Measurements from ENCODE around the gene LCN15.
"Not testable (repeated sequence)": the region's sequence is repeated elsewhere in the genome, so short reads cannot be mapped to it uniquely, and the experiment has no call there.

The LCN15 gene

GRCh38 chr9:136755302-136756133, 8.8 kb downstream of the LCN15 start:
- not testable (repeated sequence) for H3K36me3 ChIP-seq (ENCODE audit: control insufficient read depth, insufficient read depth, low read length); H3K27me3 ChIP-seq (replicated peaks; ENCODE audit: control insufficient read depth, insufficient read depth, low read length, poor library complexity, severe bottlenecking); DNase-seq; H3K4me1 ChIP-seq (ENCODE audit: control insufficient read depth, insufficient read depth, low read length, poor library complexity, severe bottlenecking); H3K4me3 ChIP-seq (ENCODE audit: insufficient read depth, low read depth, low read length, poor library complexity, severe bottlenecking); H3K9me3 ChIP-seq (ENCODE audit: control insufficient read depth, low read length); H3K27ac ChIP-seq (ENCODE audit: insufficient read depth, low read length, poor library complexity, severe bottlenecking)

DNA sequence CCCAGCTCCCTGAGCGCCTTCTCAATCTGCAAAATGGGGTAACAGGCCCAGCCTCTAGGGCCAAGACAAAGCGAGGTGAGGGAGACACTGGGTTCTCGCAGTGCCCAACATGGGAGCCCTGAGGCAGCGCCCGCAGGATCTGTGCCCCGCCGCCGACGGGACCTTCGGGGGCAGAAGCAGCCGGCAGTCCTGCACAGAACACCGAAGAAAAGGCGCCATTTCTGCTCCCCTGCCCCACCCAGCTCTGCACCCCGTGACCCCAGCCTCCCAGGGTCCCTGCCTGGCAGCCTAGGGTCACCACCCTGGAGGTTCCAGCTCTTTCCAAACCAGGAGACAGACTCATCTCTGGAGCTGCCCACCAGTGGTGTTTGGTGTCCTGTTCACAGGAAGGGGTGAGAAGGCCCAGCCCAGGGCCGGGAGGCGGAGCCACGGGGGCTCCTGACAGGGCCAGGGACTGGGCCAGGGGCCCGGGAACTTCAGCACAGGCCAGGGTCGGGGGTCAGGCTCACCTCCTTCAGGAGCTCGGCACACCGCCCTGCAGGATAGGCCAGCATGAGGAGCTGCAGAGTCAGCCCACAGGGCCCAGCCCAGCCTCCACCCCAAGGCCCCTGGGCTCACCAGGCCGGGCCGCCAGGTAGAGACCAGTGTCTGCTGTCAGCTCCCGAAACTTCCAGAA, 9.6 kb downstream of the LCN15 start:
- Histone ChIP-seq H3K36me3 (ENCODE audit: control insufficient read depth, insufficient read depth, low read length) (no peaks in the 10 kb centered on the region), H3K27me3 (replicated peaks; ENCODE audit: control insufficient read depth, insufficient read depth, low read length, poor library complexity, severe bottlenecking) (no peaks in the 10 kb centered on the region), H3K27ac (ENCODE audit: insufficient read depth, low read length, poor library complexity, severe bottlenecking) (no peak overlapping the region), H3K4me3 (ENCODE audit: insufficient read depth, low read depth, low read length, poor library complexity, severe bottlenecking) (no peak overlapping the region), H3K9me3 (ENCODE audit: control insufficient read depth, low read length) (no peaks in the 10 kb centered on the region), H3K4me1 (ENCODE audit: control insufficient read depth, insufficient read depth, low read length, poor library complexity, severe bottlenecking) (no peaks in the 10 kb centered on the region)
- no peak for DNase-seq

GRCh38 chr9:136754059-136754572, 10.2 kb downstream of the LCN15 start:
- no peaks in the 10 kb centered on the region for H3K36me3 ChIP-seq (ENCODE audit: control insufficient read depth, insufficient read depth, low read length)
- no peaks in the 10 kb centered on the region for H3K9me3 ChIP-seq (ENCODE audit: control insufficient read depth, low read length)
- DNase-seq: no peak
- no peak overlapping the region for H3K4me3 ChIP-seq (ENCODE audit: insufficient read depth, low read depth, low read length, poor library complexity, severe bottlenecking)
- H3K27me3 ChIP-seq (replicated peaks; ENCODE audit: control insufficient read depth, insufficient read depth, low read length, poor library complexity, severe bottlenecking): no peaks in the 10 kb centered on the region
- H3K4me1 ChIP-seq (ENCODE audit: control insufficient read depth, insufficient read depth, low read length, poor library complexity, severe bottlenecking): no peaks in the 10 kb centered on the region
- no peak overlapping the region for H3K27ac ChIP-seq (ENCODE audit: insufficient read depth, low read length, poor library complexity, severe bottlenecking)

- Histone ChIP-seq H3K4me3 (ENCODE audit: insufficient read depth, low read depth, low read length, poor library complexity, severe bottlenecking) (no peak overlapping the region), H3K4me1 (ENCODE audit: control insufficient read depth, insufficient read depth, low read length, poor library complexity, severe bottlenecking) (no peaks in the 10 kb centered on the region), H3K9me3 (ENCODE audit: control insufficient read depth, low read length) (no peaks in the 10 kb centered on the region), H3K27me3 (replicated peaks; ENCODE audit: control insufficient read depth, insufficient read depth, low read length, poor library complexity, severe bottlenecking) (no peaks in the 10 kb centered on the region), H3K27ac (ENCODE audit: insufficient read depth, low read length, poor library complexity, severe bottlenecking) (no peak overlapping the region), H3K36me3 (ENCODE audit: control insufficient read depth, insufficient read depth, low read length) (no peaks in the 10 kb centered on the region)
- no peak for DNase-seq
Measured at GRCh38 chr9:136753371-136754058, 10.8 kb downstream of the LCN15 start.

GRCh38 chr9:136751814-136752213, 12.5 kb downstream of the LCN15 start:
- H3K4me3 ChIP-seq (ENCODE audit: insufficient read depth, low read depth, low read length, poor library complexity, severe bottlenecking): no peak overlapping the region
- H3K27me3 ChIP-seq (replicated peaks; ENCODE audit: control insufficient read depth, insufficient read depth, low read length, poor library complexity, severe bottlenecking): no peaks in the 10 kb centered on the region
- DNase-seq: no peak
- H3K27ac ChIP-seq (ENCODE audit: insufficient read depth, low read length, poor library complexity, severe bottlenecking): no peak overlapping the region
- H3K36me3 ChIP-seq (ENCODE audit: control insufficient read depth, insufficient read depth, low read length): no peaks in the 10 kb centered on the region
- H3K9me3 ChIP-seq (ENCODE audit: control insufficient read depth, low read length): no peaks in the 10 kb centered on the region
- no peaks in the 10 kb centered on the region for H3K4me1 ChIP-seq (ENCODE audit: control insufficient read depth, insufficient read depth, low read length, poor library complexity, severe bottlenecking)

GRCh38 chr9:136751244-136751643, 13.1 kb downstream of the LCN15 start:
- Histone ChIP-seq H3K36me3 (ENCODE audit: control insufficient read depth, insufficient read depth, low read length) (no peaks in the 10 kb centered on the region), H3K27ac (ENCODE audit: insufficient read depth, low read length, poor library complexity, severe bottlenecking) (no peak overlapping the region), H3K27me3 (replicated peaks; ENCODE audit: control insufficient read depth, insufficient read depth, low read length, poor library complexity, severe bottlenecking) (no peaks in the 10 kb centered on the region), H3K9me3 (ENCODE audit: control insufficient read depth, low read length) (no peaks in the 10 kb centered on the region), H3K4me3 (ENCODE audit: insufficient read depth, low read depth, low read length, poor library complexity, severe bottlenecking) (no peak overlapping the region), H3K4me1 (ENCODE audit: control insufficient read depth, insufficient read depth, low read length, poor library complexity, severe bottlenecking) (no peaks in the 10 kb centered on the region)
- no peak for DNase-seq

- H3K9me3 ChIP-seq (ENCODE audit: control insufficient read depth, low read length): no peaks in the 10 kb centered on the region
- H3K4me3 ChIP-seq (ENCODE audit: insufficient read depth, low read depth, low read length, poor library complexity, severe bottlenecking): no peak overlapping the region
- DNase-seq: no peak
- no peaks in the 10 kb centered on the region for H3K4me1 ChIP-seq (ENCODE audit: control insufficient read depth, insufficient read depth, low read length, poor library complexity, severe bottlenecking)
- H3K27me3 ChIP-seq (replicated peaks; ENCODE audit: control insufficient read depth, insufficient read depth, low read length, poor library complexity, severe bottlenecking): no peaks in the 10 kb centered on the region
- H3K27ac ChIP-seq (ENCODE audit: insufficient read depth, low read length, poor library complexity, severe bottlenecking): no peak overlapping the region
- H3K36me3 ChIP-seq (ENCODE audit: control insufficient read depth, insufficient read depth, low read length): no peaks in the 10 kb centered on the region
Measured at GRCh38 chr9:136750526-136750925, 13.8 kb downstream of the LCN15 start.

- no peaks in the 10 kb centered on the region for H3K27me3 ChIP-seq (replicated peaks; ENCODE audit: control insufficient read depth, insufficient read depth, low read length, poor library complexity, severe bottlenecking)
- no peaks in the 10 kb centered on the region for H3K4me1 ChIP-seq (ENCODE audit: control insufficient read depth, insufficient read depth, low read length, poor library complexity, severe bottlenecking)
- no peak overlapping the region for H3K4me3 ChIP-seq (ENCODE audit: insufficient read depth, low read depth, low read length, poor library complexity, severe bottlenecking)
- H3K9me3 ChIP-seq (ENCODE audit: control insufficient read depth, low read length): no peaks in the 10 kb centered on the region
- no peak for DNase-seq
- no peak overlapping the region for H3K27ac ChIP-seq (ENCODE audit: insufficient read depth, low read length, poor library complexity, severe bottlenecking)
- H3K36me3 ChIP-seq (ENCODE audit: control insufficient read depth, insufficient read depth, low read length): no peaks in the 10 kb centered on the region
Measured at GRCh38 chr9:136748666-136749611, 15.4 kb downstream of the LCN15 start.

DNA sequence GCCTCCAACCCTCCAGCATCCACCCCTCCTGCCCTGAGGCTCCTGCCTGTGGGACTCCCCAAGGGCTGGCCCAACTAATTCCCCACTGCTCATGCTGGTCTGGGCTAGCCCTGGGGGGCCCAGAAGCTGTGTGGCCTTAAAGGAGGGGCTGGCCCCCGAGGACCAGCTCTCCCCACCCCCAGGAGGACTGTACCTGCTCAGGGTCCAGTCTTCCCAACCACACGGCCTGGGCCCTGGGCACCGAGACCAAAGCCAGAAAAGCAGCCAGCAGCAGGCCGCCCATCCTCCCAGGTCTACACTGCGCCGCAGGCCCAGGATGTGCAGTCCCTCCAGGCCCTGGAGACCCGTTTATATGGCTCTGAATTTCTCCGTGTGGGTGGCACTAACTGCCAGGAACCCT, 16.1 kb downstream of the LCN15 start, which contains the start of gene LCN6:
Gene LCN6 (minus strand): TSS at position 325 of the 400 bp plus-strand sequence. CDS start 42 bp downstream, at position 283.
- no peaks in the 10 kb centered on the region for H3K36me3 ChIP-seq (ENCODE audit: control insufficient read depth, insufficient read depth, low read length)
- H3K27ac ChIP-seq (ENCODE audit: insufficient read depth, low read length, poor library complexity, severe bottlenecking): no peak within 1 kb of the TSS
- peaks cover 4% of the 10 kb centered on the region for H3K27me3 ChIP-seq (replicated peaks; ENCODE audit: control insufficient read depth, insufficient read depth, low read length, poor library complexity, severe bottlenecking)
- DNase-seq: no peak
- no peak within 1 kb of the TSS for H3K4me3 ChIP-seq (ENCODE audit: insufficient read depth, low read depth, low read length, poor library complexity, severe bottlenecking)
- H3K9me3 ChIP-seq (ENCODE audit: control insufficient read depth, low read length): no peaks in the 10 kb centered on the region
- no peaks in the 10 kb centered on the region for H3K4me1 ChIP-seq (ENCODE audit: control insufficient read depth, insufficient read depth, low read length, poor library complexity, severe bottlenecking)

Data from effector memory CD4-positive, alpha-beta T cell (primary cell).